MCF 10A (cell line): ENCODE data around the gene BOD1L1. TPM values are rescaled to one million over a fixed set of nuclear protein-coding genes. Genes with fewer than 3 reads are reported as not detected.

Experiments
- BruUV-seq: library from RNA; stranded (reverse); fragments of 400-500 nt; replicated peaks from 2 replicates; lab custom pipeline; 2021; lab: Mats Ljungman, UMichigan
- CTCF ChIA-PET: fragments of 300-600 bp; sonication (Branson Sonifier 250); formaldehyde crosslinking; extraction: SDS; loops from one replicate; lab custom pipeline; 2021; ENCODE audit warnings: antibody characterized with exemption, inconsistent platforms; lab: Yijun Ruan, JAX
- POLR2A ChIA-PET: fragments of 300-600, 350-650 bp; sonication (Branson Sonifier 250); formaldehyde crosslinking; extraction: SDS; loops from one replicate; lab custom pipeline; 2020; ENCODE audit warnings: antibody characterized with exemption, inconsistent platforms; lab: Yijun Ruan, JAX
- DNase-seq: peaks from one replicate; pipeline ENCODE4 v3.0.0-alpha.2; 2018; ENCODE audit not compliant: unreplicated experiment
- H3K27ac Mint-ChIP-seq: one replicate; pipeline ENCODE4 v1.8.0; 2022; ENCODE audit warnings: mild to moderate bottlenecking, low read depth, mixed read lengths; ENCODE audit not compliant: unreplicated experiment
- H3K27me3 Mint-ChIP-seq: one replicate; pipeline ENCODE4 v1.8.0; 2022; ENCODE audit warnings: mixed read lengths; ENCODE audit not compliant: insufficient read depth, unreplicated experiment
- H3K36me3 Mint-ChIP-seq: one replicate; pipeline ENCODE4 v1.8.0; 2022; ENCODE audit warnings: mild to moderate bottlenecking, moderate library complexity, mixed read lengths; ENCODE audit not compliant: insufficient read depth, unreplicated experiment
- H3K4me1 Mint-ChIP-seq: one replicate; pipeline ENCODE4 v1.8.0; 2022; ENCODE audit warnings: mixed read lengths; ENCODE audit not compliant: insufficient read depth, unreplicated experiment
- H3K4me3 Mint-ChIP-seq: one replicate; pipeline ENCODE4 v1.8.0; 2022; ENCODE audit warnings: mild to moderate bottlenecking, moderate library complexity, mixed read lengths; ENCODE audit not compliant: unreplicated experiment
- H3K9me3 Mint-ChIP-seq: one replicate; pipeline ENCODE4 v1.8.0; 2022; ENCODE audit warnings: mixed read lengths; ENCODE audit not compliant: unreplicated experiment
- CTCF ChIP-seq: fragments of 200-600 bp; IDR thresholded peaks from one replicate; pipeline ENCODE4 v1.8.0; 2022; ENCODE audit warnings: antibody characterized with exemption, mild to moderate bottlenecking; ENCODE audit not compliant: unreplicated experiment
- intact Hi-C: fragments of 100-400 bp; cut with micrococcal nuclease; formaldehyde crosslinking; loops from 2 replicates; pipeline ENCODE4 v1.14.1; 2022
- total RNA-seq: library from RNA; stranded (reverse); gene quantifications from 2 replicates; pipeline ENCODE4 v1.2.3, GENCODE V29; 2022

Gene BOD1L1
- total RNA-seq, 1 experiment from 2014 or later: 46.8 TPM

GRCh38 chr4:13597604-13598003, 29.9 kb downstream of the BOD1L1 start:
- Mint-ChIP-seq H3K4me3 (no peak overlapping the region), H3K27me3 (no peaks in the 10 kb centered on the region), H3K36me3 (peaks cover 79% of the 10 kb centered on the region), H3K27ac (no peak overlapping the region), H3K9me3 (no peaks in the 10 kb centered on the region), H3K4me1 (no peaks in the 10 kb centered on the region)
- ChIA-PET CTCF (interaction anchor here (1.3 kb wide), 1 partner anchor 868 kb away, joined by 3 read pairs; no protein-coding TSS in a partner anchor), POLR2A (no interaction called here)
- DNase-seq: no peak
- intact Hi-C loops: no loop called here
- no TSS peak for BruUV-seq
- no peak for TF ChIP-seq CTCF

- DNase-seq: no peak
- intact Hi-C loops: no loop called here
- CTCF ChIA-PET: interaction anchor here (1.3 kb wide), 1 partner anchor 867 kb away, joined by 3 read pairs; no protein-coding TSS in a partner anchor
- no peak overlapping the region for H3K27ac Mint-ChIP-seq
- H3K9me3 Mint-ChIP-seq: no peaks in the 10 kb centered on the region
- POLR2A ChIA-PET: no interaction called here
- TF ChIP-seq CTCF: no peak
- no peak overlapping the region for H3K4me3 Mint-ChIP-seq
- no TSS peak for BruUV-seq
- H3K4me1 Mint-ChIP-seq: no peaks in the 10 kb centered on the region
- H3K27me3 Mint-ChIP-seq: no peaks in the 10 kb centered on the region
- peaks cover 80% of the 10 kb centered on the region for H3K36me3 Mint-ChIP-seq
Observed at GRCh38 chr4:13597141-13597540, 30.4 kb downstream of the BOD1L1 start.

GRCh38 chr4:13592220-13592619, 35.3 kb downstream of the BOD1L1 start:
- no peak for TF ChIP-seq CTCF
- Mint-ChIP-seq H3K4me3 (no peak overlapping the region), H3K27ac (no peak overlapping the region), H3K27me3 (no peaks in the 10 kb centered on the region), H3K9me3 (no peaks in the 10 kb centered on the region), H3K4me1 (no peaks in the 10 kb centered on the region), H3K36me3 (peaks cover 87% of the 10 kb centered on the region)
- no peak for DNase-seq
- ChIA-PET CTCF (no interaction called here), POLR2A (no interaction called here)
- intact Hi-C loops: no loop called here
- BruUV-seq: no TSS peak

GRCh38 chr4:13590766-13591165, 36.8 kb downstream of the BOD1L1 start:
- intact Hi-C loops: no loop called here
- H3K27me3 Mint-ChIP-seq: no peaks in the 10 kb centered on the region
- no TSS peak for BruUV-seq
- H3K4me3 Mint-ChIP-seq: no peak overlapping the region
- H3K36me3 Mint-ChIP-seq: peaks cover 81% of the 10 kb centered on the region
- no peak for DNase-seq
- H3K4me1 Mint-ChIP-seq: no peaks in the 10 kb centered on the region
- H3K9me3 Mint-ChIP-seq: no peaks in the 10 kb centered on the region
- no peak overlapping the region for H3K27ac Mint-ChIP-seq
- CTCF ChIA-PET: interaction anchor here (0.6 to 0.7 kb wide), 5 partner anchors 345 to 1670 kb away, joined by 3 to 5 read pairs (median 4); no protein-coding TSS in a partner anchor
- no peak for TF ChIP-seq CTCF
- POLR2A ChIA-PET: interaction anchor here (0.9 kb wide), 1 partner anchor 36 kb away, joined by 3 read pairs; the partner anchor contains the start of gene BOD1L1
